Cardiac fibroblast (primary cell): Measurements from ENCODE around the gene MOGAT1.

Source experiments
- DNase-seq, 2 donors: peaks; one replicate each; pipeline versions ENCODE4 v3.0.0 to v3.0.0-alpha.2; 2010; ENCODE audit warnings: low read depth in 2 of 2
- H3K4me3 ChIP-seq, 2 donors: replicated peaks in 1 of 2; 1 replicate in 1 of 2; 2 replicates in 1 of 2; pipeline ENCODE4 v1.5.1; 2011; ENCODE audit warnings: low read depth in 2 of 2, low read length in 2 of 2, mild to moderate bottlenecking in 2 of 2, moderate library complexity in 1 of 2
- CTCF ChIP-seq: IDR thresholded peaks from one replicate; pipeline ENCODE4 v1.5.1; 2011; ENCODE audit warnings: low read depth, mild to moderate bottlenecking, low read length, inconsistent platforms

Gene MOGAT1

GRCh38 chr2:222669353-222669752 lies 2.1 kb upstream of the MOGAT1 start:
- no peak overlapping the region for H3K4me3 ChIP-seq
- TF ChIP-seq CTCF, result no peak
- DNase-seq, result no peak

GRCh38 chr2:222670191-222671038 lies 1.0 kb upstream of the MOGAT1 start:
- no peak overlapping the region for H3K4me3 ChIP-seq
- no peak for DNase-seq
- no peak for TF ChIP-seq CTCF

GRCh38 chr2:222672068-222672401 lies 577 bp downstream of the MOGAT1 start:
- H3K4me3 ChIP-seq, result peak overlapping the region; percentile 35 to 49
- no peak for DNase-seq
- no peak for TF ChIP-seq CTCF

GRCh38 chr2:222673273-222673672 lies 1.8 kb downstream of the MOGAT1 start:
- no peak overlapping the region for H3K4me3 ChIP-seq
- DNase-seq, result no peak
- no peak for TF ChIP-seq CTCF

GRCh38 chr2:222673883-222674282 lies 2.4 kb downstream of the MOGAT1 start:
- TF ChIP-seq CTCF, result no peak
- no peak for DNase-seq
- no peak overlapping the region for H3K4me3 ChIP-seq

- DNase-seq, result no peak
- TF ChIP-seq CTCF, result peak; percentile 14
- H3K4me3 ChIP-seq, result no peak overlapping the region
These were observed 6.5 kb downstream of the MOGAT1 start for GRCh38 chr2:222677981-222678380.

- H3K4me3 ChIP-seq, result no peak overlapping the region
- TF ChIP-seq CTCF, result no peak
- no peak for DNase-seq
These were observed 12.3 kb downstream of the MOGAT1 start for GRCh38 chr2:222683805-222684204.
